ENCODE results near the gene TGM3. TPM values are rescaled to one million over a fixed set of nuclear protein-coding genes. Genes with fewer than 3 reads are reported as not detected.

TGM3 gene
- total RNA-seq, 1 donor from 2014 or later: 27.7 TPM

GRCh38 chr20:2307136-2307535 is 11.3 kb downstream of the TGM3 start:
- intact Hi-C loops (cut with DNase I): no loop called here

GRCh38 chr20:2311329-2311728 is 15.5 kb downstream of the TGM3 start:
- H3K27ac ChIP-seq: no peak overlapping the region
- H3K4me1 ChIP-seq: peaks cover 8% of the 10 kb centered on the region
- intact Hi-C loops (cut with DNase I): no loop called here
- no peaks in the 10 kb centered on the region for H3K36me3 ChIP-seq
- TF ChIP-seq CTCF (IDR thresholded peaks at IDR 0.05) (no peak), POLR2A (IDR thresholded peaks at IDR 0.05) (no peak), POLR2AphosphoS5 (IDR thresholded peaks at IDR 0.05; ENCODE audit: insufficient read depth in 1 of 2, low read depth in 1 of 2) (no peak)
- DNase-seq (ENCODE audit: extremely low spot score in 2 of 2): no peak
- no peak overlapping the region for H3K4me3 ChIP-seq
- no peaks in the 10 kb centered on the region for H3K27me3 ChIP-seq
- no peaks in the 10 kb centered on the region for H3K9me3 ChIP-seq

More at GRCh38 chr20:2307136-2307535, 11.3 kb downstream of the TGM3 start:
- Histone ChIP-seq H3K36me3 (no peaks in the 10 kb centered on the region), H3K4me1 (no peaks in the 10 kb centered on the region), H3K27me3 (no peaks in the 10 kb centered on the region), H3K9me3 (no peaks in the 10 kb centered on the region), H3K4me3 (no peak overlapping the region), H3K27ac (no peak overlapping the region)
- no peak for DNase-seq (ENCODE audit: extremely low spot score in 2 of 2)
- TF ChIP-seq POLR2A (IDR thresholded peaks at IDR 0.05) (no peak), POLR2AphosphoS5 (IDR thresholded peaks at IDR 0.05; ENCODE audit: insufficient read depth in 1 of 2, low read depth in 1 of 2) (no peak), CTCF (IDR thresholded peaks at IDR 0.05) (no peak)

- TF ChIP-seq POLR2A (IDR thresholded peaks at IDR 0.05) (no peak), POLR2AphosphoS5 (IDR thresholded peaks at IDR 0.05; ENCODE audit: insufficient read depth in 1 of 2, low read depth in 1 of 2) (no peak), CTCF (IDR thresholded peaks at IDR 0.05) (no peak)
- Histone ChIP-seq H3K9me3 (no peaks in the 10 kb centered on the region), H3K4me1 (peaks cover 8% of the 10 kb centered on the region), H3K36me3 (no peaks in the 10 kb centered on the region), H3K27ac (no peak overlapping the region), H3K4me3 (no peak overlapping the region), H3K27me3 (no peaks in the 10 kb centered on the region)
- intact Hi-C loops (cut with DNase I): no loop called here
- no peak for DNase-seq (ENCODE audit: extremely low spot score in 2 of 2)
These were observed 17.1 kb downstream of the TGM3 start for GRCh38 chr20:2312876-2313275.

- no peaks in the 10 kb centered on the region for H3K27me3 ChIP-seq
- TF ChIP-seq CTCF (IDR thresholded peaks at IDR 0.05): no peak
- TF ChIP-seq POLR2A (IDR thresholded peaks at IDR 0.05): no peak
- no peak for TF ChIP-seq POLR2AphosphoS5 (IDR thresholded peaks at IDR 0.05; ENCODE audit: insufficient read depth in 1 of 2, low read depth in 1 of 2)
- intact Hi-C loops (cut with DNase I): no loop called here
- H3K27ac ChIP-seq: no peak overlapping the region
- H3K4me1 ChIP-seq: peaks cover 8% of the 10 kb centered on the region
- H3K9me3 ChIP-seq: no peaks in the 10 kb centered on the region
- no peaks in the 10 kb centered on the region for H3K36me3 ChIP-seq
- DNase-seq (ENCODE audit: extremely low spot score in 2 of 2): no peak
- no peak overlapping the region for H3K4me3 ChIP-seq
These were observed 17.5 kb downstream of the TGM3 start for GRCh38 chr20:2313316-2313715.

GRCh38 chr20:2314759-2315439 is 19.1 kb downstream of the TGM3 start:
- Histone ChIP-seq H3K4me3 (no peak overlapping the region), H3K36me3 (no peaks in the 10 kb centered on the region), H3K9me3 (no peaks in the 10 kb centered on the region), H3K27ac (no peak overlapping the region), H3K4me1 (peaks cover 8% of the 10 kb centered on the region), H3K27me3 (no peaks in the 10 kb centered on the region)
- TF ChIP-seq CTCF (IDR thresholded peaks at IDR 0.05) (no peak), POLR2AphosphoS5 (IDR thresholded peaks at IDR 0.05; ENCODE audit: insufficient read depth in 1 of 2, low read depth in 1 of 2) (peak in 1 of 2 donors; percentile 35), POLR2A (IDR thresholded peaks at IDR 0.05) (no peak)
- no peak for DNase-seq (ENCODE audit: extremely low spot score in 2 of 2)
- intact Hi-C loops (cut with DNase I): no loop called here
